Spleen (tissue), 11 donors: ENCODE measurements around the gene CHRM3. TPM values are rescaled to one million over a fixed set of nuclear protein-coding genes. Genes with fewer than 3 reads are reported as not detected.
A peak's percentile ranks its signal among the peaks of the same experiment; 100 is the strongest.

Experiments used
- DNase-seq: peaks from one replicate; pipeline ENCODE4 v3.0.0-alpha.2; 2020
- H3K27ac ChIP-seq, 8 donors: fragments of 200-600 bp; sonication (generic) in 7 of 8; 1 replicate in 4 of 8; 2 replicates in 4 of 8; pipeline versions ENCODE4 v1.5.0 to v1.8.0; 2016 to 2021; ENCODE audit warnings: inconsistent platforms in 4 of 8, mild to moderate bottlenecking in 4 of 8, moderate library complexity in 1 of 8
- H3K27me3 ChIP-seq, 7 donors: fragments of 200-600 bp; sonication (generic) in 6 of 7; replicated peaks in 1 of 7; 1 replicate in 4 of 7; 2 replicates in 3 of 7; pipeline versions ENCODE4 v1.5.0 to v1.8.0; 2016 to 2021; ENCODE audit warnings: inconsistent platforms in 3 of 7, mild to moderate bottlenecking in 1 of 7
- H3K36me3 ChIP-seq, 6 donors: fragments of 200-600 bp; sonication (generic) in 5 of 6; 1 replicate in 4 of 6; 2 replicates in 2 of 6; pipeline versions ENCODE4 v1.5.0 to v1.8.0; 2016 to 2021; ENCODE audit warnings: inconsistent platforms in 2 of 6
- H3K4me1 ChIP-seq, 6 donors: fragments of 200-600 bp; sonication (generic) in 5 of 6; 1 replicate in 3 of 6; 2 replicates in 3 of 6; pipeline versions ENCODE4 v1.5.0 to v1.8.0; 2016 to 2021; ENCODE audit warnings: inconsistent platforms in 3 of 6
- H3K4me3 ChIP-seq, 8 donors: fragments of 200-600 bp; sonication (generic) in 7 of 8; 1 replicate in 4 of 8; 2 replicates in 4 of 8; pipeline versions ENCODE4 v1.5.0 to v1.8.0; 2016 to 2021; ENCODE audit warnings: inconsistent platforms in 4 of 8, mild to moderate bottlenecking in 4 of 8, moderate library complexity in 2 of 8
- H3K9me3 ChIP-seq, 8 donors: fragments of 200-600 bp; sonication (generic) in 7 of 8; 1 replicate in 4 of 8; 2 replicates in 4 of 8; pipeline versions ENCODE4 v1.5.0 to v1.8.0; 2016 to 2021; ENCODE audit warnings: inconsistent platforms in 4 of 8
- POLR2A ChIP-seq, 3 donors: fragments of 450-650 bp; IDR thresholded peaks; one replicate each; pipeline ENCODE4 v1.5.1; 2017; ENCODE audit warnings: antibody characterized with exemption in 3 of 3, mild to moderate bottlenecking in 1 of 3
- POLR2AphosphoS5 ChIP-seq, 3 donors: sonication (generic); formaldehyde crosslinking; IDR thresholded peaks; one replicate each; pipeline ENCODE4 v1.5.1; 2017; ENCODE audit warnings: antibody characterized with exemption in 3 of 3
- WGBS, 5 donors: extraction: QIAGEN DNeasy Blood & Tissue Kit in 3 of 5; methylation state at CpG; one replicate each; pipeline versions ENCODE4 v1.1.5 to v1.1.7; 2013 to 2018; 5-methylcytosine and 5-hydroxymethylcytosine counted together
- intact Hi-C: fragments of 100-400 bp; cut with DNase I; formaldehyde crosslinking; loops from one replicate; pipeline ENCODE4 v1.15.0; 2023; ENCODE audit warnings: low total_unique reads
- polyA plus RNA-seq, 3 donors: library from polyadenylated mRNA; stranded (reverse); fragments of 200-250 nt; gene quantifications; one replicate each; pipeline ENCODE4 v1.2.1, GENCODE V29; 2013
- total RNA-seq, 7 donors: library from RNA; depleted of rRNA in 3 of 7; stranded (reverse); fragments of >200 nt in 3 of 7; fragmentation: NEBNext Ultra II Directional in 4 of 7; extraction: Animal tissue kit (Norgen Biotek cat#: 25700) in 4 of 7; gene quantifications; one replicate each; pipeline versions ENCODE4 v1.1.0 to v1.2.1, GENCODE V29; 2016 to 2021
- TF ChIP-seq, protein P1 (sequence below), 11 experiments: fragments of 200-600 bp in 7 of 11; fragments of 450-650 bp in 4 of 11; sonication (generic) in 4 of 11; IDR thresholded peaks in 8 of 11; conservative IDR thresholded peaks in 3 of 11; 1 replicate in 7 of 11; 2 replicates in 4 of 11; pipeline versions ENCODE4 v1.4.0 to v1.8.0; 2016 to 2021; ENCODE audit warnings: antibody characterized with exemption in 11 of 11, inconsistent platforms in 4 of 11, mild to moderate bottlenecking in 1 of 11
- donor health status: healthy with polysubstance abuse.
- donor health status: DM: no; HTN: no; CAD: no; lungs with moderate emphysema.
- donor health status: DM: no; HTN: no; CAD: no.
- donor health status: Bipolar disorder and iron deficiency.
- donor health status: healthy.
- donor health status: DM: no; HTN: no; CAD: no.
- donor health status: DM: yes; HTN: yes; CAD: no.

The CHRM3 gene
- total and polyA plus RNA-seq, 10 donors = 0.13 to 12.5 (median 3.0) TPM

DNA sequence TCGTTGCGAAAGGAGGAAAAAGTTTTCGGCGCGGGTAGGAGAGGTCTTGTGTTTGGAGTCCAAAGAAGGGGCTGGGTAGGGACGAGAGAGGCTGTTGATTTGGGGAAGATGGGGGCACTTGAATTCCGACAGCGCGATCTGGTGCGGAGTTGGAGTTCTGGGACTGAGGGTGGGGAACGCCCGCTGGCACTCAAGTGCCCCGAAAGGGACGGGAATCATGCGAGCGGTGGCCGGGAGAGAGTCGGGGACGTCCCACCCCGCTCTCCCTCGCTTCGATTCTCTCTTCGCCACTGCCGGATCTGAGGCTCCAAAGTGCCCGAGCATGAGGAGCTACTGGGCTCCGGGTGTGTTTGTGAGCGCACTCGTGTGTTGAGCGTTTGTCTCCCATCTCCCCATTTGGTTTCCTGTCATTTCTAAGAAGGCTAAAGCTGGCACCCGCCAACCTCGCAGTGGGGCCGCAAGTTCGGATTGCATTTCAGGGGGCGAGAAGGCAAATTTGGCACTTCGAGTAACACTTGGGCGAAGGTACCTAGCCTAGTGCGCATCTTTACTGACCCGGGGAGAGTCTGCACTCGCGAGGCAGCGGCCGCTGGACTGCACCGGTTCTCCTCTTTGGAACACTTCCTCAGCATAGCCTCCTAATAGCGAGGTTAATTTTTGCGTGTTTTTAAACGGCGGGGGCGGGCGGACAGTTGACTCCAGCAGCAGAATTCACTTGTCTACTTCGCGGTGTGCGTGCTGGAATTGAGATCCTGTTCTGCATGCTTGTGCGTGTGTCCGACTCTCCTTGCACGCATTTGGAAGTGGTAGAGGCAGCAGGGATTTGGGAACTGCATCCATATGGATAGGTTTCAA is 1.2 kb downstream of the CHRM3 start:
- H3K27me3 ChIP-seq = peaks cover 3 to 86% (median 41%) of the 10 kb centered on the region in 7 donors
- TF ChIP-seq, protein P1, sequence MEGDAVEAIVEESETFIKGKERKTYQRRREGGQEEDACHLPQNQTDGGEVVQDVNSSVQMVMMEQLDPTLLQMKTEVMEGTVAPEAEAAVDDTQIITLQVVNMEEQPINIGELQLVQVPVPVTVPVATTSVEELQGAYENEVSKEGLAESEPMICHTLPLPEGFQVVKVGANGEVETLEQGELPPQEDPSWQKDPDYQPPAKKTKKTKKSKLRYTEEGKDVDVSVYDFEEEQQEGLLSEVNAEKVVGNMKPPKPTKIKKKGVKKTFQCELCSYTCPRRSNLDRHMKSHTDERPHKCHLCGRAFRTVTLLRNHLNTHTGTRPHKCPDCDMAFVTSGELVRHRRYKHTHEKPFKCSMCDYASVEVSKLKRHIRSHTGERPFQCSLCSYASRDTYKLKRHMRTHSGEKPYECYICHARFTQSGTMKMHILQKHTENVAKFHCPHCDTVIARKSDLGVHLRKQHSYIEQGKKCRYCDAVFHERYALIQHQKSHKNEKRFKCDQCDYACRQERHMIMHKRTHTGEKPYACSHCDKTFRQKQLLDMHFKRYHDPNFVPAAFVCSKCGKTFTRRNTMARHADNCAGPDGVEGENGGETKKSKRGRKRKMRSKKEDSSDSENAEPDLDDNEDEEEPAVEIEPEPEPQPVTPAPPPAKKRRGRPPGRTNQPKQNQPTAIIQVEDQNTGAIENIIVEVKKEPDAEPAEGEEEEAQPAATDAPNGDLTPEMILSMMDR (IDR thresholded peaks at IDR 0.05 in 8 of 11, conservative IDR thresholded peaks at IDR 0.05 in 3 of 11) = no peak
- TF ChIP-seq POLR2A (IDR thresholded peaks at IDR 0.05) = no peak
- no peaks in the 10 kb centered on the region for H3K9me3 ChIP-seq
- H3K4me3 ChIP-seq = peak overlapping the region; percentile 23 to 67 (median 38)
- intact Hi-C loops = no loop called here
- DNase-seq = no peak
- H3K4me1 ChIP-seq = peaks cover 6 to 25% (median 19%) of the 10 kb centered on the region in 6 donors
- H3K36me3 ChIP-seq = no peaks in the 10 kb centered on the region
- H3K27ac ChIP-seq = peak overlapping the region in 1 of 8 donors; percentile 47
- 1 to 6% (median 2%) methylated on average over 45 to 55 of the region's 55 CpGs for WGBS, 5 donors

DNA sequence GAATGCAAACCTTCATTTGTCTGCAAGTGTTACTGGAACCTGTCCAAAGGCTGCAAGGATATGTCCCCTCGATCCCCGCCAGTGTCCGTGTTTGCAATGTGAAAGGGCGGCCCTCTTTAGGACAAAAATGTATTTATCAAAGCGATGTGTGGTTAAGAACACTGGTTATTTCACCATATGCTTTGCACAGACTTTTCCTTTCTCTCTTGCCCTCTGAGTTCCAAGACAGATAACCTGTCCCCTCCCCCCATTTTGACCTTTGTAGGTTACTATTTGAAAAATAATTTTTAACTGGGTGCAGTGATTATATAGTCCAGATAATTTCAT is 1.8 kb downstream of the CHRM3 start:
- Histone ChIP-seq H3K4me3 (peak overlapping the region in 6 of 8 donors; percentile 29 to 67 (median 44)), H3K36me3 (no peaks in the 10 kb centered on the region), H3K27ac (no peak overlapping the region), H3K27me3 (peaks cover 3 to 86% (median 41%) of the 10 kb centered on the region in 7 donors), H3K9me3 (no peaks in the 10 kb centered on the region), H3K4me1 (peaks cover 6 to 25% (median 19%) of the 10 kb centered on the region in 6 donors)
- intact Hi-C loops = no loop called here
- DNase-seq = no peak
- TF ChIP-seq POLR2AphosphoS5 (IDR thresholded peaks at IDR 0.05) (no peak), POLR2A (IDR thresholded peaks at IDR 0.05) (no peak)
- TF ChIP-seq, protein P1 (IDR thresholded peaks at IDR 0.05 in 8 of 11, conservative IDR thresholded peaks at IDR 0.05 in 3 of 11) = no peak
- 3 to 11% (median 7%) methylated on average over 5 of the region's 5 CpGs for WGBS, 5 donors

DNA sequence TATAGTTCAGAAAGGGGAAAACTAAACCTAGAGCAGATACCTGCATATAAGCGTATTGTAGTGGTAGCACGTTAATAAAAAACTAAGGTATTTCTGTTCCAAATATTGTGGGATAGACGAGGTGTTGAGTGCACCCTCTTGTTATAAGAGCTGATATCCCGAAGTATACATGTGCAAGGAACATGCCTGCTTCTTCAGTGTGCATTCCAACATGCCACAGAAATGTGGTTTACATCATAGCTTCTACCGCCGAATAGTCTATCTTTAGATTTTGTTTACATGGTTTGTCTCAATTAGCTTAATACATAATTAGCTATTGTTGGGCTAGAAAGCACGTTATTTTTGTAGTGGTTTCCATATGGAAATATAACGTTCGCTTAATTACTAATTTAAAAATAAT is 2.2 kb downstream of the CHRM3 start:
- peaks cover 6 to 25% (median 19%) of the 10 kb centered on the region in 6 donors for H3K4me1 ChIP-seq
- TF ChIP-seq POLR2A (IDR thresholded peaks at IDR 0.05) (no peak), POLR2AphosphoS5 (IDR thresholded peaks at IDR 0.05) (no peak)
- TF ChIP-seq, protein P1 (IDR thresholded peaks at IDR 0.05 in 8 of 11, conservative IDR thresholded peaks at IDR 0.05 in 3 of 11) = no peak
- peaks cover 3 to 84% (median 41%) of the 10 kb centered on the region in 7 donors for H3K27me3 ChIP-seq
- 61 to 74% (median 65%) methylated on average over 9 of the region's 9 CpGs for WGBS, 5 donors
- peak overlapping the region in 1 of 8 donors; percentile 67 for H3K4me3 ChIP-seq
- no peak overlapping the region for H3K27ac ChIP-seq
- DNase-seq = no peak
- intact Hi-C loops = no loop called here
- H3K36me3 ChIP-seq = no peaks in the 10 kb centered on the region
- H3K9me3 ChIP-seq = no peaks in the 10 kb centered on the region

DNA sequence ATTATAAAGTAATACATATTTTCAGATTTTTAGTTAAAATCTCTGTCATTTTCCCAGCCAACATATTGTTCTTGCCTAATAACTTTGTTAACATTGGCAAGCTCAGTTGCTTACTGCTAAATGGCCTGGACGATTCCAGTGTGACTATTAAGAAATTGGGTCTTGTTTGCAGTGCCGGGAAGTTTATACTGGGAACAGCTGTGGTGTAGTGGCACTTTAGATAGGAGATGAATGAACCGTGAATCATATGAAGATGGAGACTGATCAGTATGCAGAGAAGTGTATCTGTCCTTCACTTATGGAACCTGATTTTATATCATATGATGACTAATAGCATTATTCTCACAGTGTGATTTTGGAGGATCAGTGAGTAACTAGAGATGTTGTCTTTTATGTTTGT is 3.3 kb downstream of the CHRM3 start:
- no peak for DNase-seq
- Histone ChIP-seq H3K36me3 (no peaks in the 10 kb centered on the region), H3K27ac (no peak overlapping the region), H3K4me1 (peaks cover 6 to 25% (median 19%) of the 10 kb centered on the region in 6 donors), H3K27me3 (peaks cover 3 to 75% (median 41%) of the 10 kb centered on the region in 7 donors), H3K4me3 (no peak overlapping the region), H3K9me3 (no peaks in the 10 kb centered on the region)
- TF ChIP-seq POLR2A (IDR thresholded peaks at IDR 0.05) (no peak), POLR2AphosphoS5 (IDR thresholded peaks at IDR 0.05) (no peak)
- TF ChIP-seq, protein P1 (IDR thresholded peaks at IDR 0.05 in 8 of 11, conservative IDR thresholded peaks at IDR 0.05 in 3 of 11) = no peak
- 70 to 87% (median 85%) methylated on average over 3 of the region's 3 CpGs for WGBS, 5 donors
- intact Hi-C loops = no loop called here
